Fibroblast of skin of right biceps (primary cell): ENCODE measurements around the gene RASGRF2.
A peak's percentile ranks its signal among the peaks of the same experiment; 100 is the strongest.

Source experiments
- DNase-seq: peaks from one replicate; pipeline ENCODE4 v3.0.0-alpha.2; 2013

The RASGRF2 gene

DNA sequence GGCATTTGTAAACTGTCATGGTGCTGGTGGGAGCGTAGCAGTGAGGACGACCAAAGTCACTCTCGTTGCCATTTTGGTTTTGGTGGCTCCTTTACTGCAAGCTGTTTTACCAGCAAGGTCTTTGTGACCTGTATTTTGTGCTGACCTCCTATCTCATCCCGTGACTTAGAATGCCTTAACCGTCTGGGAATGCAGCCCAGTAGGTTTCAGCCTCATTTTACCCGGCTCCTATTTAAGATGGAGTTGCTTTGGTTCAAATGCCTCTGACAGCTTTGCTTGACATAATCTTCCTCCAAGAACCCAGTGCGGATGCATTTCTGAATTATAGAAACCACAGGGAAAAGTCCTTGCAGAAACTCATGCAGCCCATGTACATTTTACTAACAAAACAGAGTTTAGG is 3.9 kb upstream of the RASGRF2 start:
- no peak for DNase-seq

DNA sequence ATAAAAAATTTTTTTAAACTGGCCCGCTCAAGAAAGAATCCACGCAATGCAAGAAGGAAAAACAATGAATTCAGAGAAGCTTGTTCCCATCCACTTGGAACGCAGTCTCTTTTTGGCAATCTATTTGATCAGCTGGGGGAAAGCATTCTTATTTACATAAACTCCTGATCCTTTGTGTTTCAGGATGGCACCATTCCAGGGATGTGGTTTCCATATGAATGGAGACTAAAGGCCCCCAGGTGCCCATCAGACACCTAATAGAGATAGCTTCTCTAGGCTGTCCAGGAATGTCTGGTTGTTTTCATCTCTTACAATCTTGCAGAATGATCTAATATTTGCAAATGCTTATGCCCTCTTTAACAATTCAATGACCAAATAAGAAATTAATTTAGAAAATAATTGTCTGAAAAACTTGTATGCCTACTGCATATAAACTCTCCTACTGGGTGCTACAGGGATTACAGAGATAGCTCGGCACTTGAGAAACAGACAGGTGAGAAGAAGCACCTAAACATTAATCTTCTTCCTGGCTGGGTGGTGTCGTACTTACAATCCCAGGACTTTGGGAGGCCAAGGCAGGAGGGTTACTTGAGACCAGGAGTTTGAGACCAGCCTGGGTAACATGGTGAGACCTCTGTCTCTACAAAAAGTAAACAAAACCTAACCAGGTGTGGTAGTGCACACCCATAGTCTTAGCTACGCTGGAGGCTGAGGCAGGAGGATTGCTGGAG is 3.0 kb upstream of the RASGRF2 start:
- DNase-seq, result no peak

DNA sequence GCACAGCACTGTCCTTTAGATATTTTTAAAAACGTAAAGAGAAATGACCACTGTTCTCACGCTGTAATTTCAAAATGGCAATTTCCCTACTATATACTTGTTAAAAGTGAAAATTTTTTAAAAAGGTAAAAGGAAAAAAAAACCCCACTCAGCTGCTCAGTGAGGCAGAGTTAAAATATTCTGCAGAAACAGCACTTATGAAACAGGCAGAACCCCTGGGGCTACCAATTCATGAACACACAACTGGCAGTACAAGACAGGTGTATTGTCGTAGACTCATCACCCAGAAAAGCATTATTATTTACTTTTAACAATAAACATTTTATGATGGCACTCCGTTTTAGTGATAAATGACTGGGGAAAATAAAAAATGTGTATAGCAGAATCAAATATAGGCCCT is 1.5 kb upstream of the RASGRF2 start:
- DNase-seq, result no peak

DNA sequence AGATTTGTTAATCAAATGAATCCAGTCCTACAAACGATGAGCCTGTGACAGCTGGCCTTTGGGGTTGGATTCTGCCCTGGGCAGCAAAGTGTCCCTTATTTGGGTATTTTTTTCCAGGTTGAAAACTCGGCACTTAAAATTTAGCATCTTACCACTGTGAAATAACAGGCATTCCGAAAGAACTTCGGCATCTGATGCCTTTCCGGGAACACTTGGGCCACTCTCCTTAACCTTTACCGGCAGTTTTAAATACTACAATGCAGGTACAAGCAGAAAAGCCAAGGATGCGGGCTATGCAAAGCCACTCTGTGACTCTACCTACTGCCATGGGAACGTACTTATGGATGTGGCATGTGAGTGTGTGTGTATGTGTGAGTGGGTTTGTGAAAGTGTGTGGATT is 1.0 kb upstream of the RASGRF2 start:
- no peak for DNase-seq

DNA sequence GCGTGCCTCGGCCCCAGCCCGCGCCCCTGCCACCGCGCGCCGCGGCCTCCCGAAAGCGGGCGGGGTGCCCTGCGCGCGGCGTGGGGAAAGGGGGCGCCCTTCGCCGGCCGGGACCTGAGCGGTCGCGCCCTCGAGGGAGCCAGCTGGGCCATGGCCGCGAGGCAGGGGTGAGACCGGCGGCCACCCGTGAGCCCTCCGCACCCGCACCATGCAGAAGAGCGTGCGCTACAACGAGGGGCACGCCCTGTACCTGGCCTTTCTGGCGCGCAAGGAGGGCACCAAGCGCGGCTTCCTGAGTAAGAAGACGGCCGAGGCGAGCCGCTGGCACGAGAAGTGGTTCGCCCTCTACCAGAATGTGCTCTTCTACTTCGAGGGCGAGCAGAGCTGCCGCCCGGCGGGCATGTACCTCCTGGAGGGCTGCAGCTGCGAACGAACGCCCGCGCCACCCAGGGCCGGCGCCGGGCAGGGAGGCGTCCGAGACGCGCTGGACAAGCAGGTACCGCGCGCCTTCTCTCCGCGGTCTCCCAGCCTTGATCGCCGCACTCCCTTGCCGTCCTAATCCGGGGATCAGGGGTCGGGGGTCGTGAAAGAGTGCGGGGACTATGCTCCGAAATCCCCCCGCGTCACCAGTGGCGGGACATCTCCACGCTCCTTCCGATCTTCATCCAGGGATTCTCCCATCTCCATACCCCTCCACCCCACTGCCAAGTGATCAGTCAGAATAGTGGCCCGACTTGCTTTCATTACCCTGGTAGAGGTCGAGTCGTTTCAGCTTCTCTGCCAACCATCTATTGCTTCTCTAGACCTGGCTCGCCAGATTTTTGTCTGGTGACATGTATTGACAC is 590 bp downstream of the RASGRF2 start:
- DNase-seq, result peak; percentile 5

DNA sequence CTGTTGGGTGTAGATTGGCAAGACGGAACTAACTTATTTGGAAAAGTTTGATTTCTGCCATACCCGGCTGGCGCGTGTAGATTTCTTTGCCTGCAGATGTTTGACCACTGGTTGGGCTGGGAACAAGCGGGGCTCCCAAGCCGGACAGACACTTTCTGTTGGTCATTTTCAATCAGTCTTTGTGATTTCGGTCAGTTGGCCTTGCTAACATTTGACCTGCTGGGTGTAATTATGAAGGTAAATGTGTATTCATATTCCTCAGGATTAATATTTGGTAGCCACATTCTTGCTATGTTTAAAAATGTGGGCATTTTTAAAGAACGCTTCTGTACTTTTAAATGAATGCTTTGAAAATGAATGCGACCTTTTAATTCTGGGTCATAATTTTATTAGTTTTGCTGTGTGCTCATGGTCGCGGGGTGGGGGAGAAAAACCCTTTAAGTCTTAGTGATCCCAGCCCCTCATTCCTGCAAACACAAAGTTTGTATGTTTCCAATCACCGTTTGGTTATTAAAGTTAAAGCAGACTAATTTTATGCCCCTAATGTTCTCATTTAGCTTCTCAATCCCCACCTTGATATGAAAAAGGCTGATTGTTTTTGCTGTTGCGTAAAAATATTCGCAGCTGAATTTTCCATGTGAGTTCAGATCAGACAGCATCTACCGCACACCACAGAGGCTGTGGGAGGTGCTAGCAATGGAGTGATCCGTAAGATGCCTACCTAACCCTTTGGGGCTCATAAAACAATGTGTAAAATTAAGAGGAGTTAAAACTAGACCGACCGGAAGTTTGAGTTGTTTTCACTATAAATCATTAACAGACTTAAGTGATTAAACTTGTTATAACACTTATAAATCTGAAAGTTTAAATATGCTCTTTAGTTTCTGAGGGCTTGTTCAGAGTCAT is 1.5 kb downstream of the RASGRF2 start:
- no peak for DNase-seq

DNA sequence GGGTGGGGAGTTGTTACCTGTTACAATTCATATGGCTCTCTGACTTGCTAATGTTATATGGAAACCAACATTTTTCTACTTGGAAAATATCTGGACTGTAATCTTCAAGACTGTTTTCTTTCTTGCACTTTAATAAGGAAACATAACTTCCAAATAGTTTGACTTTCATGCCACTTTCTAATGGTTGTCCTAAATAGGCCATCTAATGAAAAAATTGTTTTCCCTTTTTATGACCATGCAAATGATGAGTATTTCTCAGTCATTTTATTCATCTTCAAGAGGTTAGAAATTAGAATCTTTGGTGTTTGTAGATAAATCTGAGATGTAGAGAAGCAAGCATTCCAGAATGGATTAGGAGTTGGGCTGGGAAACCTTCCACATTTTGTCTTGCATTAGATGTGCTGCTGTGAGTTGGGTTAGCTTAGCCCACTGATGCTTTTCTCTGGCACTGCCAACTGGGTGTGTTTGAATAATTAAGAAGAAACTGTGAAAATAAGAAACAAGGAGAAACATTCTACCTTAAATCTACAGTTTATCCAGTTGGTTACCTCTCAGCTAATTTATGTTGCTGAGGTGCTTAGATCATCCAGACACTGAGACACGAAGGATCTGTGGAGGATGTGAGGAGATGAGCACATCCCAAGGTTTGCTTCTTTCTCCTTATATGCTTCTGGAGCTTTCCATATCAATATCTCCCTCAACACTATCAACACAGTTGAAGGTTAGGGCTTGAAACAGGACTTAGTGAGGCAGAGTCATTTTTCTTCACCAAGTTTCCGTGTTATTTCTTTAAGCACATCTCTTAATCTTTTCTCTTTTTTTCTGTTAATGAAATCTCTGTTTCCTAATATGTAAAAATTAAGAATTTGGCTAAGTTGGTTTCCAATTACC is 2.7 kb downstream of the RASGRF2 start:
- DNase-seq, result no peak

DNA sequence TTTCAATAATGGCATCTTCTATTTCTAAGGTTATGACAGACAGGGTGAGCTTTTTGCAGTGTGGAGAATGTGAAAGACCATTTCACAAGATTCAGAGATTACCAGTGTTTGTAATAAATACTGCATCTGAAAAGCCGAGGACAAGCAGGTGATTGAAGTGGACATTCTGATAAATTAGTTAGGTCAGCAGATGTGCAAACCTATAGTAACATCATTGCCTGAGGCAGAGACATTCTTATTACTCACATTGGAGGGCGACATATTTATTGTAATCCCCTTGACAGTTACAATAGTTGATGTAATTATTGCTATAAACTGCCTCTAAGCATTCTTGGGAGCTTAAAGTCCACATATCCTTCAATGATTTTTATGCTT is 3.3 kb downstream of the RASGRF2 start:
- no peak for DNase-seq

DNA sequence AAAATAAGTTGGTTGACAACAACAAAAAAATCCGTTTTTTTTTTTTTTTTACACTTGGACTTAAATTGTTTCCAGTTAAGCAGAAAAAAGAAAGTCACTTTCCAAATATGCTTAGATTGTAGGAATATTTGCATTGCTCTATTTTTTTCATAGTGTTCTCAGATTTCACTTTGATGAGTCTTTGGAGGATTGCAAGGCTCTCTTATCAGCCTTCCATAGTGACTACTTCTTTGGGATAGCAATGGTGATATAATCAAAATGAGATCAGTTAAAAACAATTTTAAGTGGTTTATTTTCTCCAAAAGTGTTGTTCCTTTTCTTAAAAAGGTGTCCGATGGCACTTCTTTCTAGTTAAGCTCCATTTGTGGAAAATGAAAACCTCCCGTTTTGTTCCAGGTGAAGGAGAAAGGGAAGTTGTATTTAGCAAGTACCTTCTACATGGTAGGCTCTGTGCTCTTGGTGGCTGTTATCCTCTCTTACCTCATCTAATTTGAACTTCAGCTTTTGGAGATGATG is 3.9 kb downstream of the RASGRF2 start:
- peak; percentile 46 for DNase-seq

DNA sequence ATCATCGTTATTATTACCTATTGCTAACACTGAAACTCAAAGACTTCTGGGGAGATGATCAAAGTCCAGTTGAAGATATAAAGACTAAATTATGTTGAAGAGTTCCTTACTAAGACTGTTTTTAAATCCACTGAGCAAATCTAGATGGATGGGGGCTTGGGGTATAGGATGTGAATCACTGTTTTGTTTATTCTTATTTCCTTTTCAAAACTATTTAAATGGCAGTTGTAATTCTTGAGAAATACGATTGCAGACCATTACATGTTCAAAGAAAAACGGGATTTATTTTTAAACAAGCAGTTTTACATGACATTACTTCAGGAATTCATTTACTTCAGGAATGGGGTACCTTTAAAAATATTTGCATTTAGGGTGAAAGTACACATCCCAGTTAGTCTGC is 4.3 kb downstream of the RASGRF2 start:
- DNase-seq, result peak; percentile 11

DNA sequence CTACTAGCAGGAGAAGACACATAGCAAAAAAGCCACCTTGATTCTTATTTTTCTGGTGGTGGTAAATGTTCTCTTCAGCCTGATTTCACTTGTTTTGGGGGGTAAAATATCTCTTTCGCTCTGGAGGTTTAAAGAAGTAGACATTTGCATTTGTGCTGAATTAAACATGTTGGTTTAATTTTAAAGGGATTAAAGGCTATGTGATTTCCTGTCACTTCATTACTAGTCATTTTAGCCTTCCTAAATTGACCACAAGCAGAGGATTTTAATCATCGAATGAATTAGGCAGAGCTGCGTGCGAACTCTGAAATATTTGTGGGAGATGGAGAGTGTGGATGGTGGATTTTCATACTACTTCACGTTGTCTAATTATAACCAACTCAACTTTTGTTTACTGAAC is 4.8 kb downstream of the RASGRF2 start:
- DNase-seq, result peak; percentile 18

DNA sequence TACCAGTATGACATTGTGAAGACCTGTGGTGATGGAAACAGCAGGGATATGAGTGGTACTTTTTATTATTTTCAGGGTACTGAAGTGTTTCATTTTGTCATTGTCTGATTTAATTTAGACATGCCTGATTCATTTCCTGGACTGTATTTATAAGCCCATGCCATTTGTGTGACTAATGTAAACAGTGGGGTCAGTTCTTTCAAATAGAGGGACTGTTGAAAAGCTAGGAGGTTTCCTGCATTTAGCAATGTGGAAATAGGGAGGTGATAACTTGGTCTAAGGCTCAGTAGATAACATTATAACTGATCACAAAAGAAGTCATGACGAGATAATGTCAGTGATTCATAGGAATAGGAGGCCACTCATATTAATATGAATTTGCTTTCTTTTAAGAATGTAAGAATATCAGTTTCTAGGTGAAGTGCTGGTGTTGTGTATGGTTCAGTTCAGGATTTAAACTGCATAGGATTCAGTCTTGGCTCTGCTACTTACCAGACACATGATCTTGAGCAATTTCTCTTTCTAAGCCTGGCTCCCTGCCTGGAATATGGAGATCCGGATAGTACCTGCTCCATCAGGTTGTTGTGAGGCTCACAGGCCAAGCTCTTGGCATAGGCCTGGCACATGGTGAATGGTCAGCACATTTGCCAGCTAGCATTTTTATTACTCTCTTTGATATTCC is 7.5 kb downstream of the RASGRF2 start:
- peak; percentile 78 for DNase-seq

DNA sequence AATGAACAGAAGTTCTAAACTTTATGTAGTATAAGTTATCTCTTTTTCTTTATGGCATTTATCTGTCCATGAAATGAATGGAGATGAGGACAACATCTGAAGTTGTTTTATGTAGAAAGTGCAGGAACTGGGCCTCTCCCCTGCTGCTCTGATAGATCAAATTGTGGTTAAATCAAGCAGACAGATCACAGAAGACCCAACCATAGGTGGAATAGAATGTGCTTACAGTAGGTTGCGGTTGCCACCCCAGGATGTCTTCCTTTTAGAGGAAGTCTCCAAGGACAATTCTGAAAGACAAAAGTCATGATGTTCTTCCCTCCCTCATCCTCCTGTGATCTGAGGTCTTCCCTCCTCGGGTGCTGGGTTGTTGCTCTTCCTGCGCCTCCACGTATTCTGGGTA is 12.9 kb downstream of the RASGRF2 start:
- DNase-seq, result no peak

DNA sequence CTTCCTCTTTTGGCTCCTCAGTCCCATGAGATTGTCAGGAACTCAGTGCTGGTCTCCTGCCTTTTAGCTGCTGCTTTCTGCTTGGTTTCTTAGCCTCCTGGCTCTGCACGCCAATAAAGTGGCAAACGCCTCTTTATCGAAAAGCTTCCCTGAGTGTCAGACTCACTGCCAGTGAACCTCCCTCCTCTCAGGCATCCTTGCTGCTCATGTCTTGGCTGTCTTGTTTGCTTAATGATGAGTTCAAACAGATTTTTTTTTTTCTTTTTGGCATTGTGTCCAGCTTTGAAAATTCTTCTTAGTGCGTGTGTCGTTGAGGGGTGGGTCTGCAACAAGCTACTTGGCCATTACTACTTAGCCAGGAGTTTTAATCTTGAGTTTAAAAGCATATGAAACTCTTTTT is 14.9 kb downstream of the RASGRF2 start:
- DNase-seq, result peak; percentile 8

DNA sequence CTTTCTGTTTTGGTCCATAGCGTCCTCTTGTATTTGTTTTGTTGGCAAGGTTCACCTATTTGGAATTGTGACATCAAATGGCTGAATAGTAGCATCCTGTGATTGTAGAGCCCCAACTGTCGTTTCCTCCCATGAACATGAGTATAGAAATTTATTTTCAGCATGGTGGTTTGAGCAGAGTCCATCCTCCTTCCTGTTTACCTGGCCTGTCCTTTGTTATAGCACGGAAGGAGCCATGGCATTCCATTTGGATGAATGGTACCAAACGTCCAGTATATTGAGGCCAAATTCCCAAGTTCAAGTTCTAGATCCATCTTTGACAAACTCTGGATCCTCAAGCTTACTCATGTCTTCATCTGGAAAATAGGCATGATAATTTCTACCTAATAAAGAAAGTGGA is 16.8 kb downstream of the RASGRF2 start:
- no peak for DNase-seq

DNA sequence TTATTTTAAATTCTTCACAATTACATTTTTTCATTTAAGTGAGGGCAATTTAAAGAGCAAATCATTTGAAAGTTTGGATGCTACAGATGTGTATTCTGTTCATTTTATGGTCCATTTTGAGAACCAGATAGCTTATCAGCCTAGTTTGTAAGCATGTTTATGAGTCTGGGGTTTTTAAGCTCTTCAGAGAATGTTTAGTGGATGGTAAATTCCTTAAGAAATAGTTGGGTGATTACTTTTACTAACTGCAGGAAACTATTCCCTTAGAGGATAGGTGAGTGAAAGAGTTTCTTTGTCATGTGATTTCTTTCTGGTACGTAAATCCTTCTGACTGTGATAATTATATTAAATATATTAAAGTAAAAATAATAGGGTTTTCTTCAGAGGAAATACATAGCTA is 17.6 kb downstream of the RASGRF2 start:
- no peak for DNase-seq

DNA sequence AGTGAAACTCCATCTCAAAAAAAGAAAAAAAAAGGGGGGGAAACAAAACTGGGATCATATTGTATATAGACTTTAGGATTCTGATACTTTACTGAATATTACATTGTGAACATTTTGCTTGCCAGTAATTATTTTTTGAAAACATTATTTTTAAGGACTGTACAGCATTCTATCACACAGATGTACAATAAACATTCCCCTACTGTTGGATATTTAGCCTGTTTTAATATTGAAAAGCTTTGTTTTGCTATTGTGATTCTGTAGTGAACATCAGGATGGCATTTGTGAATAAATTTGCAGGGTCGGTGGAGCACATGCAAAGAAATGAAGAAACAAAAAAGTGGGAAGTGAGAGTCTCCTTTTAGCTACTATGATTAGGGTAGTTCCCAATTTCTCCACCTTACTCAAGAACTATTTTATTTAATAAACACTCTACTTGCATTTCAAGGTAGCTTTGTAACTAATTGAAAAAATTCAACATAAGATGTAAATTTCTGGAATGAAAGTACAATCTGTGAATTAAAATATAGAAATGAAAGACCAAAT is 18.7 kb downstream of the RASGRF2 start:
- no peak for DNase-seq

DNA sequence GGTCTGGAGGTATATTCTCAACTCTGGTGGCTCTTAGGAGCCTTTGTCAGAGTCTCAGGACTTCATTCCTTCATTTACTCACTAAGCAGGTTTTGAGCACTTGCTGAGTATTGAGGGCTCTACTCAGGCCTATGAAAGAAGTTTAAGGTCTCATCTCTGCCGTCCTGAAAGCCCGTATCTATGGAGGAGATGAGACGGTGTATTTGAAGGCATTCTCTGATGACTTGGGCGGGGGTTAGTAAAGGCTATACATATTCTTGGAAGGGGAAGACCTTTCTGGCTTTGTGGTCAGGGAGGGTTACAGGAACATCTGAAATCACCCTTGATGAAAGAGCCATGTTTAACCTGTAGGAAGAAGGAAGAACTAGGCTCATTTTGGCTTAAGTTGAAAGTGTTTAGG is 21.9 kb downstream of the RASGRF2 start:
- no peak for DNase-seq

DNA sequence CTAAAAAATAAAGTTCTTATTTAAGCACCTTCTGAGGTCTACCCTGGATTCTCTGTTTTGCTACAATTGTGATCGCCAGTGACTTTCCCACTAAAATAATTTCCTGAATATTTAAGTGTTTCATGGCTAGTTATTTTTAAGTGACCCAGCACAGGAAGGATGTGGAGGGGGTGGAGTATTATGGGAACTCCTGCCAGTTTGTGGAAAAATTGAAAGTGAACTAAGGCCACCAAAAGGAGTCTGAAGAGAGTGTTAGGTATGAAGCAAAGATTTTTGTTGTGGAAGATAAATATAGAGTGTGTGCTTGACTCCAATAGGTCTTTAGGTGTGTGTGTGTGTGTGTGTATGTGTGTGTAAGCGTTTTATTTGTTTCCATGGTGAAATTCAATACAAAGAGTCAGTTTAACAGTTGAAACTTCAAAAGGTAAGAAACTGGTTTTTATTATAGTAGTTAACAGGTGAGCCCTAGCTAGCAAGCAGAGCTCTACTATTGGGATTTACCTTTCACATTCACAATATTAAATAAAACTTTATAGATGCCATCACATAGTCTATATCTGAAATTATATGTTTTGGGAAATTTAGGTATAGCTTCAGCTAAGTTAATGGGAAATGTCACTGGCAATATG is 25.6 kb downstream of the RASGRF2 start:
- no peak for DNase-seq

DNA sequence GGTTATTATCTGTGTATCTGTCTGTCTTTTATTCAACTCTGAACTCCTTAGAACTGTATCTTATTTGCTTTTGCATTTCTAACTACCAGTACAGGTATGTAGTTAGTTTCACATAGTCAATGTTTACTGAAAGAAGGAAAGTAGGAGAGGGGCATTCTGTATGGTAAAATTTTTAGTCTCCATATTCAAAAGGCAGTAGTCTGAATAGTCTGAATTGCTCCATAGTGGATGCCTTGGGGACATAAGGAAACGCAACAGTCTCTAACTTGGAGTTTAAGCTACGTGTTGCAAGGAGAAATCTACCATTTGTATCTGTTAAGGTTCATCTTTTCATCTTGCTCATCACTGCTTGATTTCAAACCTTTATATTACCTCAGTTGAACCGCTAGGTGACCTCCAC is 26.2 kb downstream of the RASGRF2 start:
- no peak for DNase-seq
